Common myeloid progenitor, CD34-positive (primary cell): ENCODE data around the gene ZNF436.
"Not testable (repeated sequence)": the region's sequence is repeated elsewhere in the genome, so short reads cannot be mapped to it uniquely, and the experiment has no call there.

ENCODE experiments used
- CTCF ChIA-PET: fragments of 350-600 bp; sonication (Branson Sonifier 250); formaldehyde crosslinking; loops from one replicate; lab custom pipeline; 2021; ENCODE audit warnings: antibody characterized with exemption; lab: Charles Lee
- POLR2A ChIA-PET: fragments of 350-600 bp; sonication (Branson Sonifier 250); formaldehyde crosslinking; loops from one replicate; lab custom pipeline; 2021; ENCODE audit warnings: antibody characterized with exemption; lab: Charles Lee
- DNase-seq, 3 donors: peaks; one replicate each; pipeline versions ENCODE4 v3.0.0 to v3.0.0-alpha.2; 2013
- H3K27ac ChIP-seq, 2 experiments: 1 replicate in 1 of 2; 2 replicates in 1 of 2; pipeline ENCODE4 v1.7.0; 2013; ENCODE audit warnings: inconsistent platforms in 2 of 2, low read length in 2 of 2, mild to moderate bottlenecking in 2 of 2, low read depth in 1 of 2, moderate library complexity in 1 of 2; ENCODE audit not compliant: severe bottlenecking in 2 of 2, insufficient read depth in 1 of 2, poor library complexity in 1 of 2
- H3K27me3 ChIP-seq, 5 experiments: replicated peaks in 2 of 5; 1 replicate in 3 of 5; 2 replicates in 2 of 5; pipeline versions ENCODE4 v1.6.1 to v1.7.0; 2013; ENCODE audit warnings: low read length in 4 of 5, mild to moderate bottlenecking in 2 of 5, moderate library complexity in 2 of 5, inconsistent platforms in 1 of 5; ENCODE audit not compliant: insufficient read depth in 5 of 5, control insufficient read depth in 4 of 5
- H3K36me3 ChIP-seq, 4 experiments: 1 replicate in 2 of 4; 2 replicates in 2 of 4; pipeline versions ENCODE4 v1.6.1 to v1.7.0; 2013; ENCODE audit warnings: low read length in 3 of 4, control low read depth in 1 of 4, mild to moderate bottlenecking in 1 of 4; ENCODE audit not compliant: control insufficient read depth in 4 of 4, insufficient read depth in 4 of 4
- H3K4me1 ChIP-seq, 4 experiments: 1 replicate in 3 of 4; 2 replicates in 1 of 4; pipeline versions ENCODE4 v1.6.1 to v1.7.1; 2013; ENCODE audit warnings: low read length in 3 of 4, mild to moderate bottlenecking in 3 of 4, control low read depth in 1 of 4, inconsistent platforms in 1 of 4, moderate library complexity in 1 of 4; ENCODE audit not compliant: control insufficient read depth in 4 of 4, insufficient read depth in 4 of 4; ENCODE audit errors: control extremely low read depth in 1 of 4
- H3K4me3 ChIP-seq, 7 experiments: 1 replicate in 4 of 7; 2 replicates in 3 of 7; pipeline versions ENCODE4 v1.5.1 to v1.7.0; 2013; ENCODE audit warnings: mild to moderate bottlenecking in 7 of 7, low read length in 6 of 7, moderate library complexity in 6 of 7, inconsistent platforms in 2 of 7, low read depth in 2 of 7, control low read depth in 1 of 7; ENCODE audit not compliant: insufficient read depth in 4 of 7, control insufficient read depth in 1 of 7; ENCODE audit errors: extremely low read depth in 1 of 7
- H3K9me3 ChIP-seq, 5 experiments: 1 replicate in 4 of 5; 2 replicates in 1 of 5; pipeline versions ENCODE4 v1.6.1 to v1.7.1; 2013; ENCODE audit warnings: low read length in 4 of 5, mild to moderate bottlenecking in 2 of 5, inconsistent platforms in 1 of 5, low read depth in 1 of 5, moderate library complexity in 1 of 5; ENCODE audit not compliant: control insufficient read depth in 4 of 5, insufficient read depth in 2 of 5; ENCODE audit errors: control extremely low read depth in 1 of 5
- WGBS: methylation state at CpG from one replicate; pipeline ENCODE4 v1.1.5; 2013; ENCODE audit not compliant: insufficient coverage; 5-methylcytosine and 5-hydroxymethylcytosine counted together

The ZNF436 gene

GRCh38 chr1:23330846-23331245, 38.8 kb downstream of the ZNF436 start:
- 100% methylated on average over 1 of the region's 1 CpG for WGBS
- Histone ChIP-seq H3K4me3 (no peak overlapping the region), H3K4me1 (no peaks in the 10 kb centered on the region), H3K36me3 (peaks cover 12 to 83% (median 62%) of the 10 kb centered on the region in 4 experiments), H3K27ac (no peak overlapping the region), H3K27me3 (no peaks in the 10 kb centered on the region), H3K9me3 (no peaks in the 10 kb centered on the region)
- no peak for DNase-seq
- POLR2A ChIA-PET: no interaction called here
- CTCF ChIA-PET: interaction anchor here (0.9 kb wide), 1 partner anchor 28 kb away, joined by 3 read pairs; no protein-coding TSS in a partner anchor

- H3K27ac ChIP-seq: no peak overlapping the region
- WGBS: 96% methylated on average over 2 of the region's 2 CpGs
- H3K9me3 ChIP-seq: no peaks in the 10 kb centered on the region
- no peak for DNase-seq
- no peaks in the 10 kb centered on the region for H3K27me3 ChIP-seq
- ChIA-PET POLR2A (no interaction called here), CTCF (no interaction called here)
- no peak overlapping the region for H3K4me3 ChIP-seq
- H3K36me3 ChIP-seq: peaks cover 16 to 74% (median 49%) of the 10 kb centered on the region in 4 experiments
- no peaks in the 10 kb centered on the region for H3K4me1 ChIP-seq
Observed at GRCh38 chr1:23325393-23325792, 44.2 kb downstream of the ZNF436 start.

DNA sequence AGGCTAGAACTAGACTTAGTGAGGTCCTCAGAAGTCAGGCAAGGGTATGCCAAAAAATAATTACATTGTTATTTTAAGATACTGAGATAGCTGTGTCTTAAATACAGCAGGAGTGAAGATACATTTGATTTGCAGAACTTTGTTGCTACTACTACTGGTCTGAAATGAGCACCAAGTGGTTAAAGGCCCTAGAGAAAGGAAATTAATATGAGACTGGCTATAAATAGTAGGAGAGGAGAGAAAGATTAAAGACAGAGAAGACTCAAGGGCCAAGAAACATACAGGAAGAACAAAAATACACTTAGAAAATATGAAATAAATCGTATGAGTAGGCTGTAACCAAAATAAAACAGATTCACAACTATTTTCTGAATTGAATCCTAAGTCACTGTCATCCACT, 46.9 kb downstream of the ZNF436 start:
- no peak overlapping the region for H3K27ac ChIP-seq
- WGBS: 80% methylated on average over 1 of the region's 1 CpG
- no peaks in the 10 kb centered on the region for H3K4me1 ChIP-seq
- ChIA-PET CTCF (no interaction called here), POLR2A (no interaction called here)
- no peak for DNase-seq
- H3K9me3 ChIP-seq: no peaks in the 10 kb centered on the region
- no peak overlapping the region for H3K4me3 ChIP-seq
- no peaks in the 10 kb centered on the region for H3K27me3 ChIP-seq
- H3K36me3 ChIP-seq: peaks cover 20 to 73% (median 49%) of the 10 kb centered on the region in 4 experiments

DNA sequence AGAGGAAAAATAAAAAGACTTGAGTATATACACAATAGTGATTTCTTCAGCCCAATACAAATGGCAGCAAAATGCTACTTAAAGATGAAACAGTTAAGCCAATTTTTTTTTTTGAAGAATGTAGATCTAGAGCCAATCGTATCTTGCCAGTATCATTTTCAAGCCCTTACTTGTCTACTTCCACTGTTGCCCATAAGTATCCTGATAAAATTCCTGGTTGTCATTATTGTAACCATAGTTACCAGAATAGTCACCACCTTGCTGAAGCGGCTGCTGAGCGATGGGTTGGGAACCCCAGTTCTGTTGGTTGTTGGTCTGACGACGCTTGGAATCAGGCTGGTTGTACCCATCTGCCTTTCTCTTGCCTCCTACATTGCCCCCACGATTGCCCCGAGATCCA, 59.4 kb downstream of the ZNF436 start:
- H3K4me3 ChIP-seq, CTCF ChIA-PET, POLR2A ChIA-PET, H3K4me1 ChIP-seq, H3K9me3 ChIP-seq, H3K27ac ChIP-seq, H3K27me3 ChIP-seq, DNase-seq: not testable (repeated sequence)
- peaks cover 22 to 64% (median 43%) of the 10 kb centered on the region in 4 experiments for H3K36me3 ChIP-seq
- 100% methylated on average over 5 of the region's 7 CpGs for WGBS
